ENCODE measurements around the gene NDUFS2. TPM values are rescaled to one million over a fixed set of nuclear protein-coding genes. Genes with fewer than 3 reads are reported as not detected.

The NDUFS2 gene
- total RNA-seq, 4 donors from 2014 or later, result 206 to 260 (median 226) TPM

GRCh38 chr1:161261261-161262235 lies 59.4 kb downstream of the NDUFS2 start:
- ATAC-seq, result no peak
- no peaks in the 10 kb centered on the region for H3K36me3 ChIP-seq
- H3K9me3 ChIP-seq, result peaks cover 0 to 7% (median 4%) of the 10 kb centered on the region in 3 donors
- TF ChIP-seq POLR2A (IDR thresholded peaks at IDR 0.05), result no peak
- no peak for TF ChIP-seq CTCF (IDR thresholded peaks at IDR 0.05 in 4 of 5, conservative IDR thresholded peaks at IDR 0.05 in 1 of 5)
- in situ Hi-C loops (cut with MboI; ENCODE audit: low sequenced_read_pairs in 4 of 4) (no loop called here), intact Hi-C loops (cut with DNase I; ENCODE audit: low total_unique reads) (no loop called here)
- H3K27me3 ChIP-seq, result peaks cover 38 to 45% (median 44%) of the 10 kb centered on the region in 3 donors
- no peak overlapping the region for H3K27ac ChIP-seq
- DNase-seq, result no peak
- H3K4me3 ChIP-seq, result no peak overlapping the region
- peaks cover 0 to 4% of the 10 kb centered on the region in 2 donors for H3K4me1 ChIP-seq

Small RNAs within 50 kb of the gene (microRNA-seq; reads per million reads assigned to microRNA genes)
- 0 to 2.6 reads per million in 2 donors for gene MIR5187 (ENCODE audit: borderline replicate concordance in 2 of 2)

Other genes starting within 250 kb of the NDUFS2 start
- not detected for gene ITLN2, start 247.6 kb upstream of the NDUFS2 start, total RNA-seq
- 1 to 10 TPM; 3.1 to 6.0 (median 5.3) TPM for gene F11R, start 181.2 kb upstream of the NDUFS2 start, total RNA-seq
- 10 to 100 TPM in 3 of 4 donors, 1 to 10 TPM in 1; 8.6 to 52.6 (median 16.8) TPM for gene TSTD1, start 163.4 kb upstream of the NDUFS2 start, total RNA-seq
- 10 to 100 TPM; 41.9 to 55.1 (median 49.1) TPM for gene USF1, start 156.4 kb upstream of the NDUFS2 start, total RNA-seq
- gene ARHGAP30, start 132.5 kb upstream of the NDUFS2 start, total RNA-seq, result 1 to 10 TPM in 2 of 4 donors, under 1 TPM in 2; 0.61 to 1.6 (median 1.0) TPM
- not detected for gene NECTIN4, start 112.8 kb upstream of the NDUFS2 start, total RNA-seq
- gene KLHDC9, start 104.0 kb upstream of the NDUFS2 start, total RNA-seq, result 1 to 10 TPM in 2 of 4 donors, under 1 TPM in 2; 0.89 to 2.4 (median 1.3) TPM
- 100 to 1,000 TPM in 1 of 4 donors, 10 to 100 TPM in 3; 62.4 to 106 (median 74.1) TPM for gene PFDN2, start 84.3 kb upstream of the NDUFS2 start, total RNA-seq
- 10 to 100 TPM; 16.1 to 20.4 (median 17.9) TPM for gene NIT1, start 84.3 kb upstream of the NDUFS2 start, total RNA-seq
- gene DEDD, start 69.7 kb upstream of the NDUFS2 start, total RNA-seq, result 10 to 100 TPM; 40.2 to 60.2 (median 46.3) TPM
- 10 to 100 TPM; 57.9 to 66.7 (median 63.5) TPM for gene UFC1, start 48.4 kb upstream of the NDUFS2 start, total RNA-seq
- gene USP21, start 42.9 kb upstream of the NDUFS2 start, total RNA-seq, result 10 to 100 TPM; 16.5 to 20.8 (median 18.0) TPM
- 10 to 100 TPM in 2 of 4 donors, 1 to 10 TPM in 2; 4.0 to 14.7 (median 7.3) TPM for gene PPOX, start 35.9 kb upstream of the NDUFS2 start, total RNA-seq
- 10 to 100 TPM; 35.5 to 47.7 (median 43.7) TPM for gene B4GALT3, start 24.9 kb upstream of the NDUFS2 start, total RNA-seq
- 10 to 100 TPM in 1 of 4 donors, 1 to 10 TPM in 3; 1.2 to 12.4 (median 5.2) TPM for gene ADAMTS4, start 3.3 kb upstream of the NDUFS2 start, total RNA-seq
- gene FCER1G, start 12.9 kb downstream of the NDUFS2 start, total RNA-seq, result 10 to 100 TPM in 3 of 4 donors, 1 to 10 TPM in 1; 4.2 to 20.4 (median 18.5) TPM
- gene APOA2, start 21.3 kb downstream of the NDUFS2 start, total RNA-seq, result 10 to 100 TPM in 2 of 4 donors, not detected in 2; 22.2 to 57.8 TPM
- gene TOMM40L, start 23.7 kb downstream of the NDUFS2 start, total RNA-seq, result 10 to 100 TPM in 3 of 4 donors, 1 to 10 TPM in 1; 8.3 to 22.7 (median 16.9) TPM
- not detected for gene NR1I3, start 35.8 kb downstream of the NDUFS2 start, total RNA-seq
- gene PCP4L1, start 56.4 kb downstream of the NDUFS2 start, total RNA-seq, result not detected
- 1 to 10 TPM in 3 of 4 donors, under 1 TPM in 1; 0.61 to 3.4 (median 2.1) TPM for gene MPZ, start 107.6 kb downstream of the NDUFS2 start, total RNA-seq
- 100 to 1,000 TPM in 1 of 4 donors, 10 to 100 TPM in 3; 47.5 to 112 (median 63.8) TPM for gene SDHC, start 112.0 kb downstream of the NDUFS2 start, total RNA-seq
- not detected for gene CFAP126, start 165.5 kb downstream of the NDUFS2 start, total RNA-seq

All from gastrocnemius medialis (tissue), 4 donors.